Measurements from ENCODE around the gene CDH4.
"Not testable (repeated sequence)": the region's sequence is repeated elsewhere in the genome, so short reads cannot be mapped to it uniquely, and the experiment has no call there.

CDH4 gene

DNA sequence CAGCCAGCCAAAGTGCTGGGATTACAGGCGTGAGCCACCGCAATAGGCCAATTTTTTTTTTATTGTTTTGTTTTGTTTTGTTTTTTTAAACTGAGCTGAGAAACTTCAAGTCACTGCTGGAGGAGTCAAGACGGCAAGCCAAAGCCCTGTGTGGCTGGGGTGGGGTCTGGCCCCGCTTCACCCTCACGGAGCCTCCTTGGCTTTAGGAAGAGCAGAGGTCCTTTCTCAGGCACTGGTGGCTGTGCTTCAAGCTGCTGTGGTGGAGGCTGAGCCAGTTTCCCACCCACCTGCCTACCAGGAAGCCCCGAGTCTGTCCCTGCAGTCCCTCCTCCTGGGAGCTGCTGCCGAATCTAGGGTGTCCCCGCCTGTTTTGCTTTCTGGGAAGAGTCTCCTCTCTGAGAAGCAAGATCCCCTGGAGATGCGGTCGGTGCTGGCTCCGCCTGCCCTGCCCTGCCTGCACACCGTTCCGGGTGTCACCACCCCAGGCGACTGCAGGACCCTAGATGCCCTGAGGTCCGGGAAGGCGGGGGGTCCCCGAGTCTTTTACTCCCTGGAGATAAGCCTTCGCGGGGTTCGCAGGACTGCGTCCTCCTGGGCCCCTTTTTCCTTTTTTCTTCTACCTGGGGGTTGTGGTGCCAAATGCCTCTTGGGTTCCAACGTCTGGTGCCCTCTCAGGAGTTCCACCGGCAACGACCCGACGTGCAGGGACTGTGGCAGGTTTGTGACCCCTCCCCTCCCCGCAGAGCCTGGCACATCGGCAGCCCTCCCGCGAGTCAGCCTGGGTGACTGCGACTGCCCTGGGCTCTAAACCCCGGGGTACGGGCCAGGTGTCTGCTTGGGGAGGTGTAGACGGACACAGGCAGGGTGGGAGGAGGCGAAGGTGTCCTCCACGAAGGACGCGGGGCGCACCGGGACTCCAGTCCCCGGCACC, 712.9 kb downstream of the CDH4 start:
- DNase-seq = no peak

GRCh38 chr20:61965606-61966491, 713.8 kb downstream of the CDH4 start:
- DNase-seq = no peak

GRCh38 chr20:61966492-61967244, 714.6 kb downstream of the CDH4 start:
- DNase-seq = no peak

DNA sequence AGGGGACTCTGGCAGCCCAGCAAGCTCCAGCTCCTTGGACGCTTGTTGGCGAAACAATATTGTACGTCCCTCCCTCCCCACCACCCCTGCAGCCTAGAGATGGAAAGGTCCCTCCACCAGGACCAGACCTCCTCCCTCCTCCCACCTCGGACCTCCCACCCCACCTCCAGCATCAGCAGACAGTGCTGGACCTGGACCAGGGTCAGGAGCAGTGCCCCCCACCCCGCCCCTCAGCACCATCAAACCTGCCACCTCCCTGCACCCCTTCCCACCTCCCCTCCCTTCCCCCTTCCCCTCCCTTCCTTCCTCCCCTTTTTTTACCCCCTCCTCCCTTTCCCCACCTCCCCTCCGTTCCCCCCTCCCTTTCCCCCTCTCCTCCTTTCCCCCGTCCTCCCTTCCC, 715.2 kb downstream of the CDH4 start:
- no peak for DNase-seq

GRCh38 chr20:61968036-61968810, 716.2 kb downstream of the CDH4 start:
- no peak for DNase-seq

GRCh38 chr20:61968932-61969331, 716.9 kb downstream of the CDH4 start:
- DNase-seq = no peak

DNA sequence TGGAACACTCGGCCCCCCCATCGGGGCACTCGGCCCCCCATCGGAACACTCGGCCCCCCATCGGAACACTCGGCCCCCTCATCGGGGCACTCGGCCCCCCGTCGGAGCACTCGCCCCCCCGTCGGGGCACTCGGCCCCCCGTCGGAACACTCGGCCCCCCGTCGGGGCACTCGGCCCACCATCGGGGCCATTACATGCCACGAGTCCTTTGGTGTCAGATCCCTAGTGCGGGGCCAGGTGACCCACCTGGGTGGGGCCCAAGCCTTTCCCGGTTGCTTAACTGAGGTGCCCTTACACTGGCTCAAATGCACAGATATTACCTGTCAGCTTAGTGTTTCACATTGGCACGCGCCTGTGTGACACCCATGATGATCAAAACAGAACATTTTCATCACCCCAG, 717.7 kb downstream of the CDH4 start:
- no peak for DNase-seq

DNA sequence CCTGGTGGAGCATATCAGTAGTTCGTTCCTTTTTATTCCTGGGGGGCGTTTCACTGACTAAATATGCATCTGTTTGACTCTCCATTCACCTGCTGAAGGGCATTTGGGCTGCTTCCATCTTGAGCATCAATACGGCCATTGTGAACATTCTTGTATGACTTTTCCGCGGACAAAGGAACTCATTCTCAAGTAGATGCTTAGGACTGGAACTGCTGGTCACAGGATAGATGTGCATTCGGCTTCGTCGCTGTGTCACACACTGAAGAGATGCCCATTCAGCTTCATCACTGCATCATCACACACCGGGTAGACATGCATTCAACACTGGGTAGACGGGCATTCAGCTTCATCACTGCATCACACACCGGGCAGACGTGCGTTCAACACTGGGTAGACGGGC, 718.3 kb downstream of the CDH4 start:
- DNase-seq = no peak

- not testable (repeated sequence) for DNase-seq
Observed at GRCh38 chr20:61971595-61971994, 719.5 kb downstream of the CDH4 start.

DNA sequence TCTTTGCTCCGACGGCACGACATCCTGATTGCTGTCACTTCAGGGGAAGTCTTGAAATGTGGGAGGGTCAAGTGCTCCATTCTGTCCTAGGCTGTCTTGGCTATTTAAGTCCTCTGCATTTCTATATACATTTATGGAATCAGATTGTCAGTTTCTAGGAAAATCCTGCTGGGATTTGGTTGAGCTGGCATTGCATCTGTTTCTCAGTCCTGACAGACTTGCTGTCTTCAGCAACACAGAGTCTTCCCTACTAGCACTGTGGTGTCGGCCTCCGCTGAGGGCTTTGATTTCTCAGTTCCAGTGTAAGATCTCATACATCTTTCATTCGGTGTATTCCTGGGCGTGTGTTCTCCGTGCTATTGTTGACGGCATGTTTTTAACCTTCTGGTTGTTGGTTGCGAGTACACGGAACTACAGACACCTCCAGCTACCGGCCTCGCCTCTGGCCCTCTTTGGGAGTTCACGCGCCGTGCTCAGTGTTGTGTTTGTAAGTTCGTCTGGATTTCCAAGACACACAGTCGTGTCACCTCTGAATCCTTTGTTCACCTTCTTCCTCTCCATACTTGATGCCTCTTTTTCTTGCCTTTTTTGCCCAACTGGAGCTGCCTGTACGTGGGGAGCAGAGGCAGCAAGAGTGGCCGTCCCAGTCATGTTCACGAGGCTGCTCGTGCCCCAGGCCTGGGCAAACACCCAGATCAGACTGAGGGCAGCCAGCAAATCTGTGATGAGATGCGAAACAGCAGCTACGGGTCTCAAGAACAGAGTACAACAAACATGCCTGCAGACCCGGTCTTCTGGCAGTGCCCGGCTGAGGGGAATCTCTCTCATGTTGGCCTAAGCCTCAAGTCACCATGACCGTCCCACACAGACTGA, 720.8 kb downstream of the CDH4 start:
- no peak for DNase-seq

- DNase-seq = no peak
Observed at GRCh38 chr20:61973515-61974356, 721.7 kb downstream of the CDH4 start.

DNA sequence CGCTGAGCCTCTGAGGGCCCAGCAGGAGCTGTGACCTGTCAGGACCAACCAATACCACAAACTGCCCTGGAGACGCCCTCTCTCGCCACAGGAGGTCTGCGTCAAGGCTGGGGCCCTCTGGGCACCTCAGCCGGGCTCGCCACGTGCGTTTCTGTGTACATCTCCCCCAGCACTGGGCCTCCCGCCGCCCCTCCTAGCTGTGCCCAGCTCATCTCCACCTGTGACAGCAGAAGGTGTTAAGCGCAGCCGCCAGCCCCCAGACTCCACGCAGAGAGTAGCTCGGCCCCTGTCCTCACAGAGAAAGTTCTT, 722.2 kb downstream of the CDH4 start:
- no peak for DNase-seq

GRCh38 chr20:61975407-61976129, 723.5 kb downstream of the CDH4 start:
- no peak for DNase-seq

DNA sequence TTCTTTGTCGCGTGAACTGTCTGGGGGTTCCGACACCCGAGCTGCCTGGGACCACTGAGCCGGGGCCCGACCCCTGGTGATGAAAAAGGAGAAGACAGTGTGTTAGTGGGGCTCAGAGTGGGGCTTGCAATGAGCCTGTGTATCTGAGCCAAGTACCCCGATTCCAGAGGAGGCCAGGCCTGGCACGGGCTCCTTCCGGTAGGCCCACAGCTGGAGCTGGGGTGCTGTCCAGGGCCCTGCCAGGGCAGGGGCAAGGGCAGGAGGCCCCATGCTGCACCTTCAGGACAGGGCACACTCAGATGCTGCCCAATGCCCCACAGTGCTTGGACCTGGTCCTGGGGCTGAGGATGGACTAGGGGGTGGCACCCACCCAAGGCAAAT, 724.2 kb downstream of the CDH4 start:
- DNase-seq = no peak

GRCh38 chr20:61976644-61977418, 724.8 kb downstream of the CDH4 start:
- DNase-seq = no peak

DNA sequence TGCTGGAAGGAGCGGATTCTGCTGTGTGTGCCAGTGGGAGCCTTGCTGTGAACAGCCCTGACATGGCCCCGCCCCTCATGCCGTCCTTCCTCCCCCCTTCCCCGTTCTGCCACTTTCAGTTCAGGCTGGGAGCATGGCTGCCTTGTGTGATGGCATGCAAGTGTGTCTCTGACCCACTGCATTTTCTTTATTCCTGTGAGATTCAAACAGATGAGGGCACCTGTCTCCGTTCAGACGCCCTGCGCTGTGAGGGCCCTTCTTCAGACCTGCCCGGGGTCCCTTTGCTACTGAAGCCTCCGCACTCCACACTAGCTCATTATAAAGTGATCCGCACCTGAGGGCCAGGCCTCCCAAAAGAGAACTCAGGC, 725.3 kb downstream of the CDH4 start:
- DNase-seq = no peak

DNA sequence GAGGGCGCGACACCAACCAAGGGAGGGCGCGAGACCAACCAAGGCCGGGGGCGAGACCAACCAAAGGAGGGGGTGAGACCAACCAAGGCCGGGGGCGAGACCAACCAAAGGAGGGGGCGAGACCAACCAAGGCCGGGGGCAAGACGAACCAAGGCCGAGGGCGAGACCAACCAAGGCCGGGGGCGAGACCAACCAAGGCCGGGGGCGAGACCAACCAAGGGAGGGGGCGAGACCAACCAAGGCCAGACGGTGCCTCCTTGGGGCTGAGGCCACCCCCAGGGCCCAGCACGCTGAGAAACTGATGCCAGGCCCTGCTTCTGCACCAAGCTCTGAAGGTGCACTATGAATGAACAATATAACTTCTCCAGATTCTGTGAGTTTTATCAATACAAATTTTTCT, 726.4 kb downstream of the CDH4 start:
- DNase-seq = no peak

GRCh38 chr20:61979090-61979489, 727.0 kb downstream of the CDH4 start:
- DNase-seq = no peak
